Fibroblast of lung (primary cell): ENCODE data around the gene HIVEP3. TPM values are rescaled to one million over a fixed set of nuclear protein-coding genes. Genes with fewer than 3 reads are reported as not detected.

Experiments
- DNase-seq, 2 donors: peaks; one replicate each; pipeline versions ENCODE4 v3.0.0 to v3.0.0-alpha.2; 2010; ENCODE audit warnings: low read depth in 2 of 2
- H2AFZ ChIP-seq: 2 replicates; pipeline ENCODE4 v1.5.1; 2012; ENCODE audit warnings: low read length, control low read depth, inconsistent platforms
- H3K27ac ChIP-seq: 2 replicates; pipeline ENCODE4 v1.5.1; 2011; ENCODE audit warnings: low read length, control low read depth; ENCODE audit not compliant: insufficient read depth
- H3K27me3 ChIP-seq: 2 replicates; pipeline ENCODE4 v1.5.1; 2011; ENCODE audit warnings: mild to moderate bottlenecking, low read length; ENCODE audit not compliant: control insufficient read depth, insufficient read depth
- H3K36me3 ChIP-seq: 2 replicates; pipeline ENCODE4 v1.5.1; 2011; ENCODE audit warnings: low read length; ENCODE audit not compliant: control insufficient read depth, insufficient read depth
- H3K4me1 ChIP-seq: 2 replicates; pipeline ENCODE4 v1.5.1; 2011; ENCODE audit warnings: low read length; ENCODE audit not compliant: control insufficient read depth, insufficient read depth; ENCODE audit errors: extremely low read depth
- H3K4me2 ChIP-seq: 2 replicates; pipeline ENCODE4 v1.5.1; 2011; ENCODE audit warnings: low read length, control low read depth; ENCODE audit not compliant: insufficient read depth; ENCODE audit errors: extremely low read depth
- H3K4me3 ChIP-seq, 4 experiments: fragments of 200-600 bp in 1 of 4; sonication (generic) in 1 of 4; replicated peaks in 1 of 4; 2 replicates each; pipeline ENCODE4 v1.5.1; 2011 to 2016; ENCODE audit warnings: low read length in 4 of 4, low read depth in 3 of 4, mild to moderate bottlenecking in 3 of 4, control low read depth in 2 of 4, inconsistent platforms in 1 of 4, mixed read lengths in 1 of 4; ENCODE audit not compliant: insufficient read depth in 1 of 4; ENCODE audit errors: control extremely low read depth in 1 of 4
- H3K79me2 ChIP-seq: 2 replicates; pipeline ENCODE4 v1.5.1; 2012; ENCODE audit warnings: mild to moderate bottlenecking, low read length, inconsistent platforms; ENCODE audit not compliant: control insufficient read depth, insufficient read depth
- H3K9ac ChIP-seq: 2 replicates; pipeline ENCODE4 v1.5.1; 2011; ENCODE audit warnings: mild to moderate bottlenecking, low read length, control low read depth; ENCODE audit not compliant: insufficient read depth
- H3K9me3 ChIP-seq: 2 replicates; pipeline ENCODE4 v1.5.1; 2012; ENCODE audit warnings: low read depth, low read length; ENCODE audit not compliant: control insufficient read depth, insufficient read depth
- H4K20me1 ChIP-seq: 2 replicates; pipeline ENCODE4 v1.5.1; 2011; ENCODE audit warnings: low read length; ENCODE audit not compliant: control insufficient read depth, insufficient read depth; ENCODE audit errors: extremely low read depth
- EZH2 ChIP-seq: IDR thresholded peaks from 2 replicates; pipeline ENCODE4 v1.5.1; 2012; ENCODE audit warnings: low read length, control low read depth, mild to moderate bottlenecking; ENCODE audit errors: missing control alignments
- polyA plus RNA-seq, 2 donors: library from polyadenylated mRNA; depleted of rRNA in 1 of 2; stranded (reverse) in 1 of 2; unstranded in 1 of 2; fragments of >200 nt; gene quantifications; 2 replicates each; pipeline ENCODE4 v1.2.1, GENCODE V29; 2011 to 2012; ENCODE audit warnings: missing spikeins in 1 of 2
- total RNA-seq: library from RNA; depleted of rRNA; stranded (reverse); fragments of >200 nt; gene quantifications from 2 replicates; pipeline ENCODE4 v1.2.1, GENCODE V29; 2014
- TF ChIP-seq, protein P1 (sequence below), 2 donors: IDR thresholded peaks in 1 of 2; conservative IDR thresholded peaks in 1 of 2; 1 replicate in 1 of 2; 2 replicates in 1 of 2; pipeline ENCODE4 v1.5.1; 2011 to 2012; ENCODE audit warnings: low read length in 2 of 2, control low read depth in 1 of 2, inconsistent platforms in 1 of 2, low read depth in 1 of 2, mild to moderate bottlenecking in 1 of 2

HIVEP3 gene
- total and polyA plus RNA-seq, 2 donors (not counting 1 experiment from before 2014, with no cell fraction given), result 0.83 to 3.2 TPM

DNA sequence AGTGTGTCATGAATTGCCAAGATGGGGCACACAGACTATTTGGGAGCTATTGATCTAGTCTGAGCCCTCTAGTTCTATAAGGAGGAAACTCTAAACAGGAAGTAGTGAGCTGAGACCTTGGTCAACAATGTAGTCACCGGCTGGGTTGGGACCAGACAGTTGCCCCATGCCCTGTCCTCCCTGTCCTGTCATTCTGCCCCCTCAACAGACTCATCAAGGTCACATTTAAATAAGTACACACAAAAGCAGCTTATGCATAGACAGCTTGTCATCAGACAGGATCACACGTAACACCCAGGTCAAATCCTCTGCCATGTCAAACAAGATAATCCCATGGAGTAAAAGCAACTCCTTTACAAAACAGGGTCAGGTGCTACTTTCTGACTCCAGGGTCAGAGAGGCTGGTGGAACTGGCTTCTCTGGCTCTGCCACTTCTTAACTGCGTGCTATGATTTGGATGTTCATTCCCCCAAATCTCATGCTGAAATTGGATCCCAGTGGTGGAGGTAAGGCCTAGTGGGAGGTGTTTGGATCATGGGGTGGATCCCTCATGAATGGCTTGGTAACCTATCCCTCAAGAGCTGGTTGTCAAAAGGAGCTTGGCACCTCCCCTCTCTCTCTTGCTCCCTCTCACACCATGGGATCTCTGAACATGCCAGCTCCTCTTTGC lies 128.9 kb downstream of the HIVEP3 start:
- H3K4me3 ChIP-seq, result no peak overlapping the region
- H3K9me3 ChIP-seq, result no peaks in the 10 kb centered on the region
- TF ChIP-seq, protein P1, sequence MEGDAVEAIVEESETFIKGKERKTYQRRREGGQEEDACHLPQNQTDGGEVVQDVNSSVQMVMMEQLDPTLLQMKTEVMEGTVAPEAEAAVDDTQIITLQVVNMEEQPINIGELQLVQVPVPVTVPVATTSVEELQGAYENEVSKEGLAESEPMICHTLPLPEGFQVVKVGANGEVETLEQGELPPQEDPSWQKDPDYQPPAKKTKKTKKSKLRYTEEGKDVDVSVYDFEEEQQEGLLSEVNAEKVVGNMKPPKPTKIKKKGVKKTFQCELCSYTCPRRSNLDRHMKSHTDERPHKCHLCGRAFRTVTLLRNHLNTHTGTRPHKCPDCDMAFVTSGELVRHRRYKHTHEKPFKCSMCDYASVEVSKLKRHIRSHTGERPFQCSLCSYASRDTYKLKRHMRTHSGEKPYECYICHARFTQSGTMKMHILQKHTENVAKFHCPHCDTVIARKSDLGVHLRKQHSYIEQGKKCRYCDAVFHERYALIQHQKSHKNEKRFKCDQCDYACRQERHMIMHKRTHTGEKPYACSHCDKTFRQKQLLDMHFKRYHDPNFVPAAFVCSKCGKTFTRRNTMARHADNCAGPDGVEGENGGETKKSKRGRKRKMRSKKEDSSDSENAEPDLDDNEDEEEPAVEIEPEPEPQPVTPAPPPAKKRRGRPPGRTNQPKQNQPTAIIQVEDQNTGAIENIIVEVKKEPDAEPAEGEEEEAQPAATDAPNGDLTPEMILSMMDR (conservative IDR thresholded peaks at IDR 0.05 in 1 of 2, IDR thresholded peaks at IDR 0.05 in 1 of 2; ENCODE audit: low read depth in 1 of 2, low read length in 2 of 2), result no peak
- TF ChIP-seq EZH2, result no peak
- no peak overlapping the region for H3K4me2 ChIP-seq
- no peaks in the 10 kb centered on the region for H3K4me1 ChIP-seq
- no peak overlapping the region for H2AFZ ChIP-seq
- no peaks in the 10 kb centered on the region for H3K27me3 ChIP-seq
- no peak overlapping the region for H3K27ac ChIP-seq
- H4K20me1 ChIP-seq, result no peaks in the 10 kb centered on the region
- H3K9ac ChIP-seq, result no peak overlapping the region
- H3K36me3 ChIP-seq, result no peaks in the 10 kb centered on the region
- no peaks in the 10 kb centered on the region for H3K79me2 ChIP-seq
- DNase-seq, result no peak

DNA sequence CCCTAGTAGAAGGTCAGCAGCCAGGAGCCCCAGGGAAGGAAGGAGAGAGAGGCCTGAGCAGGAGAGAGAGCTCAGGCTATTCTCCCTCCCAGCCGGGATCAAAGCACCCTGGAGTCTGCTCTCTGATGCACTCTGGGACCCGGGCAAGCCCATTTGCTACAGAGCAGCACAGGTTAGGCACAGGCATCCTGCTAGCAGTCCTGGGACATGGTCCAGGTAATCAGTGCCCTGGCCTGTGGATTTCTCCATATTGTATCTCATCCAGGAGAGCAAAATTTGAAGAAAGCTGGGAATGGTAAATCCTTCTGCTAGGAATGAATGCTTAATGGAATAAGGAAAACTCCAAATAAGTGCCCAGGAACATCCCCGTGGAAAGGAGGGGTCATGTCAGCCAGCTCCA lies 130.3 kb downstream of the HIVEP3 start:
- H3K9me3 ChIP-seq, result no peaks in the 10 kb centered on the region
- peaks cover 1% of the 10 kb centered on the region for H3K4me1 ChIP-seq
- H2AFZ ChIP-seq, result no peak overlapping the region
- no peak overlapping the region for H3K4me2 ChIP-seq
- no peak overlapping the region for H3K27ac ChIP-seq
- no peaks in the 10 kb centered on the region for H3K79me2 ChIP-seq
- H4K20me1 ChIP-seq, result no peaks in the 10 kb centered on the region
- DNase-seq, result no peak
- TF ChIP-seq, protein P1 (conservative IDR thresholded peaks at IDR 0.05 in 1 of 2, IDR thresholded peaks at IDR 0.05 in 1 of 2; ENCODE audit: low read depth in 1 of 2, low read length in 2 of 2), result no peak
- no peak for TF ChIP-seq EZH2
- H3K9ac ChIP-seq, result no peak overlapping the region
- no peaks in the 10 kb centered on the region for H3K36me3 ChIP-seq
- no peak overlapping the region for H3K4me3 ChIP-seq
- H3K27me3 ChIP-seq, result no peaks in the 10 kb centered on the region

DNA sequence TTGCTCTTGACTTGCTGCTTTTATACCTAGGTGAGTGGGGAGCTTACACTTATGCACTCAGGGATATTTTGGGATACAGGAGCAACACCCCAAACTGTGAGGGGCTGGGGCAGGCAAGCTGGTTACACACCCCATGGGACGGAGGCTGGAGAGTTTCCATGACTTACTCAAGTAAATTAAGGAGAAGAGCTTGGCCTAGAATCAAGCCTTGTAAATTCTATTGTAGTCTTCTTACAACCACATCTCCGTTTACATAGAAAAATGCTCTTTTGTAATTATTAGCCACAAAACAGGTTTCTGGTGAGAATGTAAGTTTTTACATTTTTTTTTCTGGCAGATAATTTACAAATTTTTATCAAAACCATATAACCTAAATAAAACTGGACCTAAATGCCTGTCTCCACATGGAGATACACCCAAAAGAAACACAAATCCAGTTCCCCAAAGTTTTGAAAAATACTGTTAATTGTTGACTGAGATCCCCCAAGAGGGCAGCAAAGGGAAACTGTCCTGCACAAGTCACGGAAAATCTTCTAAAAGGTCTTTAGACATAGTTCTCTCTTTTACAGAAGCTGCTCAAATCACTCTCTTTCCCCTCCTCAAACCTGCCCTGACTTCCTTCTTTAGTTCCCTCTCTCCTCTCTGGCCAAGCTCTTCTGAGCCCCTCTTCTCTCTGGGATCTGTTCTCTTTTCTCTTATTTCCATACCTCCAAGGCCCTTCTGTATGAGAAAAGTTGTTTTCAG lies 134.0 kb downstream of the HIVEP3 start:
- no peaks in the 10 kb centered on the region for H3K36me3 ChIP-seq
- H3K9me3 ChIP-seq, result no peaks in the 10 kb centered on the region
- no peak overlapping the region for H3K4me2 ChIP-seq
- H3K27ac ChIP-seq, result no peak overlapping the region
- H3K4me1 ChIP-seq, result peaks cover 5% of the 10 kb centered on the region
- no peak overlapping the region for H2AFZ ChIP-seq
- no peak overlapping the region for H3K4me3 ChIP-seq
- H3K27me3 ChIP-seq, result no peaks in the 10 kb centered on the region
- no peaks in the 10 kb centered on the region for H4K20me1 ChIP-seq
- TF ChIP-seq, protein P1 (conservative IDR thresholded peaks at IDR 0.05 in 1 of 2, IDR thresholded peaks at IDR 0.05 in 1 of 2; ENCODE audit: low read depth in 1 of 2, low read length in 2 of 2), result no peak
- no peak for TF ChIP-seq EZH2
- peak in 1 of 2 donors; percentile 24 for DNase-seq
- H3K9ac ChIP-seq, result no peak overlapping the region
- no peaks in the 10 kb centered on the region for H3K79me2 ChIP-seq
